HepG2 (cell line): ENCODE data around the gene IFIT1B. TPM values are rescaled to one million over a fixed set of nuclear protein-coding genes. Genes with fewer than 3 reads are reported as not detected.

Source experiments
- ATAC-seq: fragments of 200-7000 bp; cut with Tn5 transposase; 3 replicates; pipeline ENCODE4 v1.9.1; 2020; ENCODE audit warnings: mild to moderate bottlenecking, moderate library complexity
- BruUV-seq: library from RNA; stranded (reverse); fragments of 400-500 nt; replicated peaks from 2 replicates; lab custom pipeline; 2021; lab: Mats Ljungman, UMichigan
- CTCF ChIA-PET: fragments of 300-600 bp; formaldehyde crosslinking; extraction: SDS; loops from one replicate; lab custom pipeline; 2021; ENCODE audit warnings: low total read pairs, inconsistent platforms, low intra/inter-chr PET ratio; lab: Yijun Ruan, JAX
- POLR2A ChIA-PET: fragments of 350-600 bp; sonication (Branson Sonifier 250); formaldehyde crosslinking; loops from one replicate; lab custom pipeline; 2020; ENCODE audit warnings: antibody characterized with exemption, inconsistent platforms; lab: Yijun Ruan, JAX
- DNase-seq: peaks from one replicate; pipeline ENCODE4 v3.0.0-alpha.2; 2015; ENCODE audit warnings: low spot score
- FAIRE-seq: peaks from 3 replicates; lab custom pipeline; 2011; peaks lifted over from hg19 to GRCh38; lab: Jason Lieb, UNC
- H2AFZ ChIP-seq: one replicate; pipeline ENCODE4 v1.6.1; 2011; ENCODE audit warnings: low read length, inconsistent platforms
- H3K27ac ChIP-seq: fragments of 300-600 bp; 3 replicates; pipeline ENCODE4 v1.8.0; 2011; ENCODE audit warnings: mixed run types, mild to moderate bottlenecking, mixed read lengths, low read length, inconsistent platforms; ENCODE audit not compliant: insufficient read depth; ENCODE audit errors: extremely low read length
- H3K27me3 ChIP-seq, 2 experiments: fragments of 200-600 bp in 1 of 2; 2 replicates in 1 of 2; 3 replicates in 1 of 2; pipeline versions ENCODE4 v1.6.0 to v1.8.0; 2011; ENCODE audit warnings: low read length in 2 of 2, mild to moderate bottlenecking in 2 of 2, moderate library complexity in 2 of 2, inconsistent platforms in 1 of 2; ENCODE audit not compliant: insufficient read depth in 2 of 2, control insufficient read depth in 1 of 2
- H3K36me3 ChIP-seq, 2 experiments: fragments of 200-600 bp in 1 of 2; replicated peaks in 1 of 2; 2 replicates in 1 of 2; 3 replicates in 1 of 2; pipeline versions ENCODE4 v1.5.1 to v1.8.0; 2011; ENCODE audit warnings: low read length in 2 of 2, inconsistent platforms in 1 of 2; ENCODE audit not compliant: insufficient read depth in 2 of 2, control insufficient read depth in 1 of 2
- H3K4me1 ChIP-seq: 2 replicates; pipeline ENCODE4 v1.5.1; 2012; ENCODE audit warnings: low read length, inconsistent platforms; ENCODE audit not compliant: insufficient read depth
- H3K4me2 ChIP-seq: 2 replicates; pipeline ENCODE4 v1.6.0; 2011; ENCODE audit warnings: low read depth, low read length, inconsistent platforms
- H3K4me3 ChIP-seq, 3 experiments: fragments of 200-600 bp in 1 of 3; sonication (generic), shearing (Covaris generic) in 1 of 3; replicated peaks in 1 of 3; 2 replicates each; pipeline ENCODE4 v1.5.1; 2011 to 2016; ENCODE audit warnings: low read length in 3 of 3, inconsistent platforms in 2 of 3, low read depth in 2 of 3, mild to moderate bottlenecking in 2 of 3, control low read depth in 1 of 3, mixed read lengths in 1 of 3; ENCODE audit not compliant: insufficient read depth in 1 of 3
- H3K79me2 ChIP-seq: one replicate; pipeline ENCODE4 v1.6.1; 2011; ENCODE audit warnings: low read length, inconsistent platforms; ENCODE audit not compliant: insufficient read depth
- H3K9ac ChIP-seq: 2 replicates; pipeline ENCODE4 v1.6.0; 2011; ENCODE audit warnings: mild to moderate bottlenecking, low read depth, low read length, inconsistent platforms; ENCODE audit not compliant: insufficient read depth
- H3K9me3 ChIP-seq: 2 replicates; pipeline ENCODE4 v1.5.1; 2012; ENCODE audit warnings: mild to moderate bottlenecking, low read length
- H4K20me1 ChIP-seq: 2 replicates; pipeline ENCODE4 v1.6.0; 2011; ENCODE audit warnings: inconsistent platforms, mild to moderate bottlenecking, low read length, moderate library complexity; ENCODE audit not compliant: insufficient read depth
- ERF ChIP-seq: IDR thresholded peaks from 2 replicates; pipeline ENCODE4 v1.6.1; 2018; ENCODE audit warnings: missing biosample characterization, missing genetic modification reagents
- FOXP1 ChIP-seq, 2 experiments: fragments of 450-650 bp in 1 of 2; IDR thresholded peaks; 2 replicates each; pipeline ENCODE4 v1.6.1; 2017 to 2018; ENCODE audit warnings: antibody characterized with exemption in 1 of 2
- GATA4 ChIP-seq: sonication (generic); IDR thresholded peaks from 2 replicates; pipeline ENCODE4 v1.6.1; 2016; ENCODE audit warnings: antibody characterized with exemption, low read depth, borderline replicate concordance
- GMEB2 ChIP-seq: IDR thresholded peaks from 2 replicates; pipeline ENCODE4 v1.6.1; 2016; ENCODE audit warnings: missing biosample characterization, missing genetic modification reagents, low read depth
- HNRNPH1 ChIP-seq: fragments of 200-400 bp; formaldehyde crosslinking; optimal IDR thresholded peaks from 2 replicates; pipeline ENCODE3; 2017; ENCODE audit warnings: mild to moderate bottlenecking, low read depth, low read length
- MAFF ChIP-seq: IDR thresholded peaks from 2 replicates; pipeline ENCODE4 v1.6.1; 2011; ENCODE audit warnings: low read depth, low read length, improper control_type of control experiment
- NR2F2 ChIP-seq: IDR thresholded peaks from 2 replicates; pipeline ENCODE4 v1.6.1; 2012; ENCODE audit warnings: low read depth, inconsistent platforms, borderline replicate concordance
- RARG ChIP-seq: sonication (generic); formaldehyde crosslinking; IDR thresholded peaks from 2 replicates; pipeline ENCODE4 v1.4.0; 2020; ENCODE audit warnings: low read depth, mild to moderate bottlenecking, missing genetic modification reagents
- SIN3A ChIP-seq: IDR thresholded peaks from 2 replicates; pipeline ENCODE4 v1.6.1; 2011; ENCODE audit warnings: low read depth, mild to moderate bottlenecking, control low read depth, low read length, borderline replicate concordance
- SIN3B ChIP-seq: fragments of 150-350 bp; IDR thresholded peaks from 2 replicates; pipeline ENCODE4 v1.6.1; 2014; ENCODE audit warnings: low read length
- TFDP1 ChIP-seq: IDR thresholded peaks from 2 replicates; pipeline ENCODE4 v1.6.1; 2016; ENCODE audit warnings: missing compliant biosample characterization, missing genetic modification reagents, borderline replicate concordance
- ZFP62 ChIP-seq: sonication (generic); formaldehyde crosslinking; IDR thresholded peaks from 2 replicates; pipeline ENCODE4 v1.4.0; 2020; ENCODE audit warnings: missing genetic modification reagents
- ZFP82 ChIP-seq: sonication (generic); formaldehyde crosslinking; IDR thresholded peaks from 2 replicates; pipeline ENCODE4 v1.5.1; 2020; ENCODE audit warnings: mild to moderate bottlenecking, missing genetic modification reagents, borderline replicate concordance
- ZNF367 ChIP-seq: sonication (generic); formaldehyde crosslinking; IDR thresholded peaks from 2 replicates; pipeline ENCODE4 v1.4.0; 2020; ENCODE audit warnings: missing genetic modification reagents, borderline replicate concordance
- ZNF670 ChIP-seq: sonication (generic); formaldehyde crosslinking; IDR thresholded peaks from 2 replicates; pipeline ENCODE4 v1.8.0; 2022; ENCODE audit warnings: mild to moderate bottlenecking, missing genetic modification reagents, borderline replicate concordance
- ZNF724P ChIP-seq: sonication (generic); formaldehyde crosslinking; IDR thresholded peaks from 2 replicates; pipeline ENCODE4 v1.8.0; 2022; ENCODE audit warnings: missing genetic modification reagents, borderline replicate concordance
- ZSCAN21 ChIP-seq: sonication (generic); formaldehyde crosslinking; IDR thresholded peaks from 2 replicates; pipeline ENCODE4 v1.8.0; 2022; ENCODE audit warnings: mild to moderate bottlenecking, missing genetic modification reagents, moderate library complexity, borderline replicate concordance
- WGBS: methylation state at CpG from one replicate; pipeline ENCODE4 v1.1.6; 2017; ENCODE audit warnings: low lambda C conversion rate; 5-methylcytosine and 5-hydroxymethylcytosine counted together
- in situ Hi-C: cut with HindIII; loops from 2 replicates; pipeline ENCODE4 v1.10.0; 2017; ENCODE audit warnings: low pct_unique_long_range_greater_than_20kb; ENCODE audit not compliant: extremely low pct_ligation_motif_present
- intact Hi-C: fragments of 100-400 bp; cut with micrococcal nuclease; formaldehyde crosslinking; loops from one replicate; pipeline ENCODE4 v1.10.0; 2022; ENCODE audit not compliant: unreplicated experiment
- polyA plus RNA-seq, 8 experiments: library from polyadenylated mRNA; depleted of rRNA in 3 of 8; stranded (reverse) in 7 of 8; unstranded in 1 of 8; fragments of >200 nt; fragmentation: Illumina TruSeq in 4 of 8; extraction: Trizol in 4 of 8; gene quantifications; 2 replicates each; pipeline versions ENCODE4 v1.2.1 to v1.2.3, GENCODE V29; 2011 to 2016; ENCODE audit warnings: low read depth in 4 of 8, missing spikeins in 1 of 8, mixed read lengths in 1 of 8; ENCODE audit not compliant: insufficient read depth in 1 of 8
- total RNA-seq, 5 experiments: library from RNA; depleted of rRNA; stranded (reverse); fragments of >200 nt; fragmentation: Illumina TruSeq; extraction: Trizol; gene quantifications; 2 replicates each; pipeline ENCODE4 v1.2.3, GENCODE V29; 2016; ENCODE audit warnings: low read depth in 1 of 5

The IFIT1B gene
- total and polyA plus RNA-seq, 2 of the 13 experiments (the other 11 are each of a cell fraction or from before 2014, with no cell fraction given): not detected

GRCh38 chr10:89398003-89398749 lies 20.3 kb downstream of the IFIT1B start:
- TF ChIP-seq FOXP1 (IDR thresholded peaks at IDR 0.05) (no peak), FOXP1 (CRISPR knock-in tag; IDR thresholded peaks at IDR 0.05) (0 out of 2 replicates have a peak, but pooled peaks have one; percentile 18), NR2F2 (no peak), ZNF670 (CRISPR knock-in tag) (no peak), ZNF724P (CRISPR knock-in tag) (no peak), GATA4 (no peak), RARG (CRISPR knock-in tag) (no peak)
- Histone ChIP-seq H3K36me3 (0 out of 5 replicates have a peak, but pooled peaks cover 0 to 3% of the 10 kb centered on the region in 2 experiments), H3K79me2 (no peaks in the 10 kb centered on the region), H4K20me1 (no peaks in the 10 kb centered on the region), H3K4me3 (no peak overlapping the region), H3K4me1 (peaks cover 15% of the 10 kb centered on the region), H2AFZ (no peak overlapping the region), H3K9me3 (no peaks in the 10 kb centered on the region), H3K27me3 (no peaks in the 10 kb centered on the region), H3K27ac (no peak overlapping the region), H3K9ac (no peak overlapping the region), H3K4me2 (no peak overlapping the region)
- ATAC-seq (no peak), DNase-seq (no peak), FAIRE-seq (peak; percentile 12)
- 40% methylated on average over 3 of the region's 5 CpGs for WGBS
- CTCF ChIA-PET: no interaction called here
- in situ Hi-C loops (no loop called here), intact Hi-C loops (no loop called here)
- BruUV-seq: no TSS peak
- POLR2A ChIA-PET: no interaction called here

GRCh38 chr10:89399956-89400355 lies 22.1 kb downstream of the IFIT1B start:
- 0 out of 5 replicates have a peak, but pooled peaks cover 0 to 3% of the 10 kb centered on the region in 2 experiments for H3K36me3 ChIP-seq
- in situ Hi-C loops: no loop called here
- peaks cover 20% of the 10 kb centered on the region for H3K4me1 ChIP-seq
- no peaks in the 10 kb centered on the region for H4K20me1 ChIP-seq
- no peak overlapping the region for H2AFZ ChIP-seq
- H3K4me2 ChIP-seq: no peak overlapping the region
- H3K9me3 ChIP-seq: no peaks in the 10 kb centered on the region
- ChIA-PET POLR2A (interaction anchor here (0.7 kb wide), 1 partner anchor 122 kb away, joined by 6 read pairs; no protein-coding TSS in a partner anchor), CTCF (no interaction called here)
- H3K27me3 ChIP-seq: no peaks in the 10 kb centered on the region
- BruUV-seq: no TSS peak
- H3K27ac ChIP-seq: no peak overlapping the region
- DNase-seq (no peak), FAIRE-seq (no peak), ATAC-seq (no peak)
- 75% methylated on average over 1 of the region's 1 CpG for WGBS
- TF ChIP-seq ZFP62: no peak
- no peak for TF ChIP-seq MAFF
- TF ChIP-seq ERF (CRISPR knock-in tag): no peak
- no peak for TF ChIP-seq ZSCAN21
- no peak for TF ChIP-seq SIN3A
- TF ChIP-seq HNRNPH1: no peak
- TF ChIP-seq ZNF367: no peak
- TF ChIP-seq ZFP82 (CRISPR knock-in tag): no peak
- TF ChIP-seq SIN3B: no peak
- no peak for TF ChIP-seq TFDP1 (CRISPR knock-in tag)
- TF ChIP-seq GMEB2 (CRISPR knock-in tag): no peak
- no peak overlapping the region for H3K9ac ChIP-seq
- no peak overlapping the region for H3K4me3 ChIP-seq
- H3K79me2 ChIP-seq: no peaks in the 10 kb centered on the region
- intact Hi-C loops: no loop called here
